MV-4-11 (cell line): ENCODE measurements around the gene GRIA1.
A peak's percentile ranks its signal among the peaks of the same experiment; 100 is the strongest.

Experiments
- DNase-seq: peaks from one replicate; lab custom pipeline; 2025; lab: John Stamatoyannopoulos, UW

The GRIA1 gene

DNA sequence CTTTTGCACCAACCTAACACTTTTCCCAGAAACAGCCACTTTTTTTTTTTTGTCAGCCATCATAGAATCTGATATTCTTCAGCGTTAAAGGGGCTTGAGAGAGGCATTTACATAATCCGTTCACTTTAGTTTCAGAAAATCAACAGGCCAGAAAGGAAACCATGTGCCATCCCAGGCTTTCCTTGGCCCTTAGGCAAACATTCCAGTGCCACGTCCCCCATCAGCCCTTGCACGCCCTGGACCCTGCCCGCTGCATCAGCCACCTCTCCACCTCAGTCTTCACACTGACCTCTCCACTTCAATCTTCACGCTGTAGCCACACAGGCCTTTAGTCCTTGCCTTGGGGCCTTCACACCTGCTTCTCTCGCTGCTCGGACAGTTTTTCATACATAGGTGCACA lies 123.2 kb downstream of the GRIA1 start:
- no peak for DNase-seq

DNA sequence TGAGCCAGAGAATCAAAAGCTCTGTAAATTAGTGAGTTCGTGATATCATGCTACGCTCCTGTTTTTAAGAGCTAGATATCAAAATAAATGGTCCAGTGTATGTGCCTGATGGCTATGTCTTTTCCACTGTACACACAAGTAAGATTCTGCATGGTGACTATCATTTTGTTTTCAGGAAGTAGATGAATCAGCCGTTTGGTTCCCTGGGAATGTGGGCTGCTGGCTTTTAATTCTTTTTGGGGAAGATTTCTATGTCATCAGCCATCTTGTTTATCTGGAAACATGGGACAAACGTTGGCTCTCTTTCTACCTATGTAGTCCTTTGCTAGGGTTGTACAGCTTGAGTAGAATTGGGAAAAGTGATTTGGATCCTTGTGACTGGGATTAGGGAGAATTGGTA lies 126.7 kb downstream of the GRIA1 start:
- DNase-seq, result no peak

DNA sequence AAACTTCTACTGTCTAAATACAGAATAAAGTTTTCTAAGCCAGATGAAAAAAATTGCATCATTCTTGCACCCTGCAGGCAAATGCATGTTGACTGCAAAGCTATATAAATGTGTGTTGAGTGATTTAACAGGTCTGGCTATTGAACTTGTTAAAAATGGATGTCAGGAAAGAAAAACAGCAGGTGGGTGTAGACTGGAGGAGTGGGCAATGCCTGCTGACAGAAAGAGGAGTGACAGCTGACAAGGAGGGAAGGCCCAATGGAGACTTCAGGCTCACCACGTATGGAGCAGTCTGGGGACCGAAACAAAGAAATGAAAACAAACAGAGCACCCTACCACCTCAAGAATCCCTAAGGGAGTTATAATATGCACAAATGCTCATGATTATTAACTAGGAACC lies 127.8 kb downstream of the GRIA1 start:
- DNase-seq, result no peak

DNA sequence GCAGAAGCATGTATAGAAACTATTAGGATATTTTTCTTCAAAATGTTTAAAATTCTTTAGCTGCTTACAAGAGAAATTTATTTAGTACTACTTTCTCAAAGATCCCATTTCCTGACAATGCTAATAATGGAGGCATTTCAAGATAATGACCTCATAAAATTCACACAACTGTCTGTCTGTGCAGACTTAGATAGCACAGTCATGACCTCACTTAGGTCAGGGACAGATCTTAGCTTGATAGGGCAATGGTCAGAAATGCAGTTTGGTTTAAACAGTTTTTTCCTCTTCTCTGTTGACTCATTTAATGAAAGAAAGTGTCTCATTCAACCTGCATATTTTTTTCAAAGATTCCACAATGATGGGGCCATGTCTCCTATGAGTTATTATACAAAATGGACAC lies 128.4 kb downstream of the GRIA1 start:
- no peak for DNase-seq

DNA sequence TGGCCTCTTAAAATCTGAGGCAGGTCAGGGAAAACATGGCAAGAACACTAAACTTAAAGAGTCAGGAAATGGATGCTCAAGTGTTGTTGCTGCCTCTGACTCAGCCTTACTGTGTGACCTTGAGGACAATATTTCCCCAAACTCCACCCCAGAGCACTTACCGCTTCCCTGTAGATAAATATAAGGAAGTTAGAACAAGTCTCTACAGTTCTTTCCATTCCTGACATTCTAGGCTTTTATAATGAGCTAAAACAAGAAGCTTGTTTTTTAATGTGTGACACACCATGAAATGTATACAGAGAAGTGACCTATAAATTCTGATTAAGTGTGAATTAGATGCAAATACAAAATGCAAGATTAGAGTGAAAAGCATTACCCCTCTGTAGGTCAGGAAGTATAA lies 129.3 kb downstream of the GRIA1 start:
- DNase-seq, result peak; percentile 29

DNA sequence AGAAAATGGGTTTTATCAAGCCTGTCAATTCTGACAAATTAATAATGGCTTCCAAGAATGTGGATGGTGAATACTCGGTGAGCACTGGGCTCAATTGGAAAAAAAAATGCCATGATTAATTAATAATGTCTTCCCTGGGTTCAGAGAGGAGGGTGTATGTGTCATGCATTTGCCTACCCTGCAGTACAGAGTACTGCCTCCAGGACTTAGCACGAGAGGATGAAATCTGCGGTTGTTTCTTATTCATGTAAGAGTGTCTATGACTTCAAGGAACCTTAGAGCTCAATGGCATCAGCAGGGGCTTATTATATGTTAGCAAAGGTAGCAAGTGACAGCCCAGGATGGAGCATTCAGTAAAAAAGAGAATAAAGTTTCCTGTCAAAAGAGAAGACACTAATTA lies 132.7 kb downstream of the GRIA1 start:
- no peak for DNase-seq

DNA sequence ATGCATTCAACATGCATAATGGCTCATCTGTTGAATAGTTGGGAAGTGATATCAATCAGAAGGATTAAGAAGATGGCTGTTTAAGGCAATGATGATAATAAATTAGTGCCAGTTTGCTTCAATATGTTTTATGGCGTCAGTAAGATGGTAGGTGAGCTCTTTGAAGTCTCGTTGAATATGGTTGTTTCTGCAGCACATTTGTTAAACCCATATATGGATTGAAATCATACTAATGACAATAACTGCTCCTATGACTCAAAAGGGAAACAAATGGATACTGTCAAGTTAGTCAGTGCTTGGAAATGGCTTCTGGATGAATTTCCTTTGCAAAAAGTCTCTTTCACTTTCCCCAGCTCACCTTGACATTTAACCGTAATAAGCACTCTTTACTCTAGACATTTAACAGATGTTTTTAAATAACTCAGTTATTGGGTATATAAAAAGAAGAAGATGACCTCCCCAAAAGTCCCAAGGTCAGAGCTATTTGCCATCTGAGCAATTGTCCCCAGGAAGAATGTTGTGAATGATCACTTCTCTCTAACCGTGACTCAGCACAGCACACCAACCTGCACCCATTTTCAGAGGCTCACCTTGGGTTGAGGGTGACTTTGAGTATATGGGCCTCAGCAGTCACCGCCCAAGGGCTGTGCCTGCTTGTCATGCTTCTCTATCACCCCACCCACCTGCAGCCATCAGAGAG lies 133.4 kb downstream of the GRIA1 start:
- DNase-seq, result no peak

DNA sequence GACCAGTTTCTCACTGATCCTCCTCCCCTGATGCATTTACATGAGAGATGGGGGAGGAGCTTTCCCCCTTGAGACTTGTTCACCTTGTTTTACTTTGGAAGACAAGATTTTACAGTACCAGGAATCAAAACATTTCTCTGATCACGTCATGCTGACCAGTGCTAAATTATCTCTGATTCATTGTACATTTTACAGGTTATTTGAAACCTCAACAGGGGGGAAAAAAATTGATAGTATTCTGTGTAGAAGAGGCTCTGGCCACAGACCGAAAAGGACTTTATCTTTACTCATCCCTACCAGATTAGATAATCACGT lies 133.9 kb downstream of the GRIA1 start:
- no peak for DNase-seq

DNA sequence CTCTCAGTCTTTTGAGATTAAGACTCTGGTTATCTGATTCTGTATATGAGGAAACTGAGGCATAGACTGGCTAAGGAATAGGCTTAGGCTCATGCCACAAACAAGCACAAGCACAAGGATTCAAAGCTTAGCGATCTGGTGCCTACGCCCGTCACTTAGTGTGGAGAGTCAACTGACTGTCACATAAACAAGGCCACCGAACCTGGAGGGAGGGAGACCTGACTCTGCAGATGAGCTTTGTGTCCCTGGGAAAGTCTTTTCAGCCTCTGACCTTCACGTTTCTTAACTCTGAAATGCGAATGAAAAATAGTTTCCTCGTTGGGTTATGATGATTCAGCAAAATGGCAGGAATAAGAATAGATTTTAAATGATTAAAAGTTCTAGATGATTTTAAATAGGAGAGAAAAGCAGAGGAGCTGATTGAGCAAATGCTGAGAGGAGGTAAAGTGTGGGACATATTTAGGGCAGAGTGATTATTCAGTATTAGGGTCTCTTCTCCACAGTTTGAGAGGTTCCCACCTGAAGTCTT lies 135.4 kb downstream of the GRIA1 start:
- no peak for DNase-seq

DNA sequence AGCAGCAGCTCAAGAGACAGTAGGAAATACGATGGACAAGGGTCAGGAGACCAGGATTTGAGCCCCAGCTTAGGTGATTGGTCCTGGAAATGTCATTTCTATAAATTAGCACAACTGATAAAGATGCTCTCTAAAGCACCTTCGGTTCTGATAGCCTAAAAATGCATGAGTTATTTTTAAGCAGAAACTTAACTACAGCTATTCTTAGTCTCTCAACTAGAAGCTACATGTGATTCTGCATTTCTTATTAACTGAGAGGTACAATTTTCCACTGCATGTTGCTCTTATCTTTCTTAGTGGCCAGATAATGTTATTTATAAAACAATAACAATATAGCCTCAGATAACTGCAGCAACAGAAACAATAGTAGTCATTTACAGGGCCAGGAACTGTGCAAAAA lies 136.4 kb downstream of the GRIA1 start:
- no peak for DNase-seq

DNA sequence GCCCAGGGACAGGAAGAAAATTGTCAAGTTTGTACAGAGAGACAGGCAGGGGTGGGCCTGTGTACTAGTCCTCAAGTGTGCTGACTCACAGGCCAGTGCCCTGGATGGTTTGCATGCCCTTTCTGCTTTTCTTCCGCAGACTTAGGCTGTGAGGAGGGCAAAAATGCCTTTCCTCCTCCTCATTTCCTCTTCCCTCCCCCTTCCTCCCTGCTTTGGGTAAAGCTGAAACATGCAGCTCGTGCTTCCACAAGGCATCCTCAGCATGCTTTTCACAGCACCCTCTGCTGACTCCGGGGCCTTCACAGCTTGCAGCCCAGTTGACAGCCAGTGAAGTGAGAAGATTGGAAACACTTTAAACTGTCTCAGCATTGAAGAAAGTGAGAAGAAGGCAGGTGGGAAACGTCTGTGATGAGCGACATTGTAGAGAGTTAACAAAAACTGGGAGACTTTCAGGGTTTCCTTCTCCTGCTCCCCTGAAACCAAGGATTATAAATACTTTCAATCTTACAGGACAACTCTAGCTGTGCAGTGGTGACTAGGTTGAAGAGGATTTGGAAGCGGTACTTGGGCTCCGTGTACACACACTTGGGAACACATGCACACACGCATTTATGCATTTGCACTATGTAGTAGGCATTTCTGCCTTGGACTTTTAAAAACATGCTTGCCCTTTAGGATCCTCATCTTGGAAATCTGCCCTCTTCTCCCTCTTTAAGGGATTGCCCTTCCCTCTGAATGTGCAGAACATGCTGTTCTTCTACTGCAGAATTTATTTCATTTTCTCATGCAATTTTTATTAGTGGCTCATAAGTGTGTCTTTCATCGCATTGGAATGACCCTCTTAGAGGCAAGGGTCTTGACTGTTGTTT lies 138.8 kb downstream of the GRIA1 start:
- DNase-seq, result no peak

DNA sequence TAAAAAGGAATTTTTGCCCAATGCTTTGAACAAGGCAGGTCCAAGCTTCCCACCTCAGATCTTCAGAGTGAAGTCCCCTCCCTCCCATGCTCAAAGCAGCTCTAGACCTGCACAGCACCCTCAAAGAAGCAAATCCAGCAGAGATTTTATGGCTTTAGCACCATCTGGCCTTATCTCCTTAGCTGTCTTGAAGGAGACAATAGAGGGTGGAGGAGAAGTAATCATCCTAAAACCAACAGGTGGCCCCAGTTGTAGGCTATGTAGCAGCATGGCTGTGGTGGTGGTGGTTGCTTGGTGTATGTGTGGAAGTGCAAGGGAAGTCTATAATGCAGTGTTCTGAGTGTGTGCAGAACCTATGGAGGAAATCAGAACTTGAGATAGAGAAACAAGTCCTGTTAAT lies 140.1 kb downstream of the GRIA1 start:
- no peak for DNase-seq

DNA sequence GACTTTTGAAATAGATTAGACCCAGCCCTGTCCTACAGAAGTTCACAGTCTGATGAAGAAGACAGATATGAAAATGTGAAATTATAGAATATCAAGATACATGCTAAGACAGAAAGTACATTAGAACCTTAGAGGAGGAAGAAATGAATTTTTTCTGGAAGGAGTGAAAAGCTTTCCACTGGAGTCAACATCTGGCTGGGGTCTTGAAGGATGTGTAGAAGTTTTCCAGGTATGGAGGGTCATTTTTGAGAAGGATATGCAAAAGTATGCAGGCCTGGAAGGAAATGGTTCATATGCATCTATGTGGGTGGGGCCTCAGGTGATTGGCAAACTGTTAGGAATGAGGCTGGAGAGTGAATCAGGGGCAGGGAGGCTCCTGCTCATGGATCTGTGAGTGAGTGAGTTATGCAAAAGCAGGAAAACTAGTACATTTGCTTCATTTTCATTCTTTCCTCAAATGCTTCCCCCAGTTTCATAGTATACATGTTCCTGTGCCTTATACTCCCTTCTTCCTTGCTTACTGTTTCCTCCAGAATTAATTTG lies 142.3 kb downstream of the GRIA1 start:
- no peak for DNase-seq

DNA sequence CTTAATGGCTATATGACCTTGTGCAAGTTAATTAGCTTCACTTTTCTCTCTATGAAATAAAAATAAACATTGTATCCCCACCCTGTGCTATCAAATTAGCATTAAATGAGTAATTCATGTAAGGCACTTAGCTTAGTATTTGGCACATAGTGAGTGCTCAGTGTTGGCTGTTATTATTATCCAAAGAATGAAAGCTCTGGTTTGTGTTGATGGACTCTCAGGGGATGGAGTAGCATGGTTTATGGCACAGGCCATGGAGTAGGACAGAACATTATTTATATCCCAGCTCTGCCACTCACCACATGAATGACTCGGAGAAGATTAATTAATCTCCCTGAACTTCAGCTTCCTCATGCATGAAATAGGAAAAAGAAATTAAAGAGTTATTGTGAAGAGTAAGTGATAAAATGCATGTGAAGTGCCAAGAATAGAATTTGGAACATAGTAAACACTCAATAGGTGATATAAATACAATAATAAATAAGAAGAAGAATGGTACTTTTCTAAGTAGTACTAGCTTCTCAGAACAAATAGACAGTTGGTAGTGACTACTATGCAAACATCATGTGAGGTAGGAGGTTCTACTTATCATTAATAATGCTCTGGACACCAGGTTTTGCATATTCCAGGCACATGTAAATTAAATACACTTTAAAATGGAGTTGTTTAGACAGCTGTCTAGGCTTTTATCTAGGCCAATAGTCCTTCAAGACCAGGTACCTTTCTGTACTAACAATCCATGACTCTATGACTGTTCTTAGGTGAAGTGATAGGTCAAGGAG lies 146.4 kb downstream of the GRIA1 start:
- DNase-seq, result no peak

DNA sequence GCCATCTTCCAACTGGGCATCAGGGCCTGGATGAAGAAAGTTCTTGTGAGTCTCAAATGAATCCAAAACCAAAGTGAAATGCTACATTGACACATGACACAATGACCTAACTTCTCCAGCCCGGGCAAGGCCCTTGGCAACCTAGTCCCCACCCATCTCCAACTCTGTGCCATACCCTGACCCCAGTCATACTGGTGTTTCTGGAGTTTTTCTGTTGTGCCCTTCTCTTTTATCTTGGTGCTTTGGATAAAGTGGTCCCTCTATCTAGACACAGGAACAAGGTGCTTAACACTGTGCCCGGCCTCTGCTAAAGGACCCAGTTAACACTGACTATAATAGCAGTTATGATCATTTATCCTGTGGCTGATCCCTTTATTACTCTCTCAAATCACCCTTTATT lies 149.8 kb downstream of the GRIA1 start:
- DNase-seq, result no peak

DNA sequence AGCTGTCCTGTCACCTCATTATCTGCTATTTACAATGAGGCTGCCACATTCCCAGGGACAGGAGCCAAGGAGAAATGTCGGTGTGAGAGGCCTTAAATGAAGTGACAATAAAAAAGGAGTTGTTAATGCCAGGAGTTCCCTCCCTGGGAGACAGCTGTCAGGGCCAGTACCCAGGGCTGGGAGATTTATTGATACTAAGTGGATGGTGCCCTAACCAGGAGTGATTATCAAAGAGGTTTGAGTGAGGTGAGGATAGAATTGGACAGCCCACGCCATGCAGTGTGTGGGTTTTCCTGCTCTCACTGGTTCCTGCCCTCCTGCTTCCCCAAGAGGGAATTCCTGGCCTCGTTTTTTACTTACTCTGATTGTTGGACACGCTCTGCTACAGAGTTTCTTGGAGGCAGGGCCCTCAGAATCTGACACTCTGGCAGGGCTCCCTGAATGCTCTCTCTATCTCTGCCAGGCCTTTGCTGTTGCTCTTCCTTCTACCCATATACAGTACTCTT lies 150.8 kb downstream of the GRIA1 start:
- DNase-seq, result no peak

DNA sequence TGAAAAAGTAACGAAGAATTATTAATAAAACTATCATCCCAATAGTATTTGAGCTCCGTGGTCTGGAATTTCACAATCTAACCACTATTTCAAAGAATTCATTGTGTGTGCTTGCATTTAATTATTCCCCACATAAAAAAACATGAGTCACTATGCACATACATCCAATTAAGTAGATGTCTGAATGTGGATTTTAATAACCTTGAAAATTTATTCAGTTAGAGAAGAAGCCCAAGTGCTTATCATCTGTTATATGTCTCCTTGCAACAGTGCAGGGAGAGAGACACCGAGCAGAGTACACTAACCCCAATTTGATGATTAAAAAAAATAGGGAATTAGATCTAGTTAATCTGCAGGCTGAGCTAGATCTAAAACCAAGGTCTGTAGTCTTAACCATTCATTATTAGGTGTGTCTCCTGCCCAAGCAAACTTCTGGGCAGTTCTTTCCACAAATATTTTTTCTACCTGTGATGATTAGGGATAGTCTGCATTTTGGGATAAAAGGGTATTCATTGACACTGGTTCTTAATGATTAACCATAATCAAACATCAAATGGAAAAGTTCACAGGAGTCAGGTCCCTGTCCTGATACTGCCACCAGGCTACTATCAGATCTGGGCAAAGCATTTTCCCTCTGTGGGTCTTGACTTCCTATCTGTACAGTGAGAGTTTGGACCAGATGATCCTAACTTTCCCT lies 164.2 kb downstream of the GRIA1 start:
- no peak for DNase-seq

DNA sequence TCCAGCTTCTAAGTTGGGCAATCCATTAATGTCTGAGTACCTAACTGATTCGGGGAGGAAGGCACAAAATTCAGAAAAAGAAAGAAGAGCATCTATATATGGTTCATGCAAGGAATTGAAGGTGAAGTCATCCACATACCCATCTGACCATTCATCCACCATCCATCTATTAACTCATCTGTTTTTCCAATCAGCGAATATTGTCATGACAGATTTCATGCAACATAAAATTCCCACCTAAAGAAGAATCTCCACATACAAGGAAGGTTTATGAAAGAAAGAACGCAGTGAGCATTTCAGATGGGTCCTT lies 164.7 kb downstream of the GRIA1 start:
- no peak for DNase-seq

DNA sequence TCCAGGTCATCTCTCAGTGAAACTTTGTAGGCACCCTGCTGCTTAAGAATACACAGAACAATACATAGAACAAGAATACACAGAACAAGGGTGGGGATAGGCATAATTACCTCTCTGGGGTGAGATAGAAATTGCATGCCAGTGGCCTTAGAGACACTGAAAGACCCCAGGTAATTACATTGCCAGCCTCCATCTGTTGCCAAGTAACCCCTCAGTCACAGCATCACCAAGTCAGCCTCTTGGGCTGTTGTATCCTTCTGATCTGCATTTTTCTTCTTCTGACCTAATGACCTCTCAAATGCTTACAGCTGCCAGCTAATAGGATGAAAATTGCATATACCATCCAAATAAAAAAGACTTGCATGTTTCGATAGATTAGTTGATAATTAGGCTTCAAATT lies 167.7 kb downstream of the GRIA1 start:
- DNase-seq, result no peak

DNA sequence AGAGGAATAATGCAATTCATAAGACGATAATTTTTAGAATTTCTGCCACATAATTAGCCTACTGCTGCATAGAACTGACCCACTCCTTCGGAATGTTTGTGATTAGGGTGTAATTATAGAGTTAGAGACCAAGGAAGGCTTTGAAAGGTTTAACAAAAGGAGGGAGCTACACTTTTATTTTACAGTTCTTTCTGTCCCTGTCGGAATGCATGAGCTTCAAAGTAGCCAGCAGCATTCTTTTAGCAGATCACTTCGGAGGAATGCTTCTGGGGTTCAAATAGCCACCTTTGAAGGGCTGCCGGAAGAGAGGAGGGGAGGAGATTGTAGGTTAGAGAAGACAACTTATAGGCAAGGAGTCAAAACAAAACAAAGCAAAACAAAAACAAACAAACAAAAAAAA lies 168.1 kb downstream of the GRIA1 start:
- DNase-seq, result no peak

DNA sequence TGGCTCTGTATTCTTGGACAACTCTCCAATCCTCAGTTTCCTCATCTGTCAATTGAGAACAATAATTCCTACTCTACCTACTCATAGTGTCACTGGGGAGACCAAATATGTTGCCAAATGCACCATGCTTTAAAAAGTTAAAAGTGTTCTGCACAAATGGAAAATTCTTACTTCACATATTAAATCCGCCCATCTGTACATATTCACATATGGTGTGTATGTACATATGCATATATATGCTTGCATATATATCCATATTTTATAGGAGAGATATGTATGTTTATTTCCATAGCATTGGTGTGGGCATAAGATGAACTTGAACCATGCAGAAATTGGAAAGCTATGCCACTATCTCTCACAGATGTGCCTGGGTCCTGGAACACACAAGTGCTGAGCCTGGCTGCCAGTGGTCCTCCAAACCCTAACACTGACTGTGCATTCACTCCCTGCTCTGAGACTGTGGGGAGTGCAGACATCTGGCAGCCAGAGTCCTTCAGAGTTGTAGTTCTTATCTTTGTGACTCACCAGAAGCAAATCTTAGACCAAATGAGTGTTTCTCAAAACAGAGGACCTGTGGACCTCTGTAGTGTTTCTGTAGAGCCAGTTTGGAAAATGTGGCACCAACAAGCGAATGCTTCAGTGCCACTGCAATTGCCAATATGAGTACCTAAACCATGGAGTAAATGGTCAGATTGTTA lies 168.7 kb downstream of the GRIA1 start:
- no peak for DNase-seq
